Activated T-cell treated with anti-CD3 and anti-CD28 coated beads, Interleukin-2, amount 50 U/mL, for 24 hours (primary cell): ENCODE measurements around the gene SCTR.

Source experiments
- DNase-seq: peaks from one replicate; pipeline ENCODE4 v3.0.0-alpha.2; 2020
- H3K27ac Mint-ChIP-seq: 2 replicates; pipeline ENCODE4 v1.8.0; 2020; ENCODE audit warnings: mild to moderate bottlenecking, mixed read lengths
- H3K27me3 Mint-ChIP-seq: 2 replicates; pipeline ENCODE4 v1.8.0; 2020; ENCODE audit warnings: mixed read lengths
- H3K36me3 Mint-ChIP-seq: 2 replicates; pipeline ENCODE4 v1.8.0; 2020; ENCODE audit warnings: low read depth, mixed read lengths
- H3K4me1 Mint-ChIP-seq: 2 replicates; pipeline ENCODE4 v1.8.0; 2020; ENCODE audit warnings: low read depth, mixed read lengths
- H3K4me3 Mint-ChIP-seq: 2 replicates; pipeline ENCODE4 v1.8.0; 2020; ENCODE audit warnings: mild to moderate bottlenecking, moderate library complexity, mixed read lengths
- H3K9me3 Mint-ChIP-seq: 2 replicates; pipeline ENCODE4 v1.8.0; 2020; ENCODE audit warnings: mixed read lengths

Gene SCTR

GRCh38 chr2:119440501-119440870 lies 83.8 kb downstream of the SCTR start:
- Mint-ChIP-seq H3K27ac (no peak overlapping the region), H3K9me3 (no peaks in the 10 kb centered on the region), H3K4me3 (no peak overlapping the region), H3K27me3 (peaks cover 3% of the 10 kb centered on the region), H3K4me1 (no peaks in the 10 kb centered on the region), H3K36me3 (no peaks in the 10 kb centered on the region)
- no peak for DNase-seq

GRCh38 chr2:119439574-119440500 lies 84.4 kb downstream of the SCTR start:
- H3K4me1 Mint-ChIP-seq = no peaks in the 10 kb centered on the region
- no peak for DNase-seq
- H3K27me3 Mint-ChIP-seq = peaks cover 5% of the 10 kb centered on the region
- H3K4me3 Mint-ChIP-seq = no peak overlapping the region
- no peaks in the 10 kb centered on the region for H3K36me3 Mint-ChIP-seq
- H3K27ac Mint-ChIP-seq = no peak overlapping the region
- H3K9me3 Mint-ChIP-seq = no peaks in the 10 kb centered on the region

DNA sequence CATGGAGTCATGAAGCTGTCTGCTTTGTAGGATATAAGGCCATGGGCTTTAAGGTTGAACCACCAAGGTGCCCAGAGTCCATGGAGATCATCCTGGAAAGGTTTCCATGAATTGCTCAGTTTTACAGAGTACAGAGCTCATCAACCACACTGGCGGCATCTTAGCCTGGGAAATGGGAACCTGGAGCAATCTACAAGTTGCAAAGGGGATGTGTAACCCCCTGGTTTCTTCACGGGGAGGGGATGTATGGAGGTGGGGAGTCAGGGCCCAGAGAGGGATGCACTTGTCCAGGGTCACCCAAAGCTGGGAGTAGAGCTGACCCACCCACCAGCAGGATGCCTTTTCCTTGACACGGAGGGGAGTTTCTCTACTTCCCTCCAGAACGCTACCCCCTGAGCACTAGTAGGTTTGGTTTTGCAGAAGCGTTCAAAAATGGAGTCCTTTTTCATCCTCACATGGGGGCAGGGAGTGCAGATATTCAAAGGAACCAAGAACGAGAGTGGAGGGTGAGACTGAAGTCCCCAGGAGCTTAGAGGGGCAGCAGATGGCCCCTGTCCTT lies 85.5 kb downstream of the SCTR start:
- H3K4me1 Mint-ChIP-seq = no peaks in the 10 kb centered on the region
- H3K27ac Mint-ChIP-seq = no peak overlapping the region
- H3K36me3 Mint-ChIP-seq = no peaks in the 10 kb centered on the region
- DNase-seq = no peak
- no peak overlapping the region for H3K4me3 Mint-ChIP-seq
- H3K9me3 Mint-ChIP-seq = no peaks in the 10 kb centered on the region
- H3K27me3 Mint-ChIP-seq = peaks cover 11% of the 10 kb centered on the region

DNA sequence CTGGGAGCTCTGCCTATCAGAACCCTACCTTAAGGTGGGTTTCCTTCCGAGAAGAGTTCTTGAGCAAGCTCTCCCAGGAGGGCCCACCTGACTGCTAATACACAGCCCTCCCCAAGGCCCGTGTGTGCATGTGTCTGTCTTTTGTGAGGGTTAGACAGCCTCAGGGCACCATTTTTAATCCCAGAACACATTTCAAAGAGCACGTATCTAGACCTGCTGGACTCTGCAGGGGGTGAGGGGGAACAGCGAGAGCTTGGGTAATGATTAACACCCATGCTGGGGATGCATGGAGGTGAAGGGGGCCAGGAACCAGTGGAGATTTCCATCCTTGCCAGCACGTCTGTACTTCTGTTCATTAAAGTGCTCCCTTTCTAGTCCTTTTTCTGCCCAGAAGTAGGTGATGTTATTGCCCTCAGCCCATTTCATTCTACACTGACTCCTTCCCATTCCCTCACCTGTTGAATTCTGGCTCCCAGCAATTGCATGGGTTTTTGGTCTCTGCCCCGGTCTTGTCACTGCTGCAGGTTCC lies 86.1 kb downstream of the SCTR start:
- Mint-ChIP-seq H3K4me3 (no peak overlapping the region), H3K4me1 (no peaks in the 10 kb centered on the region), H3K9me3 (no peaks in the 10 kb centered on the region), H3K36me3 (no peaks in the 10 kb centered on the region), H3K27ac (no peak overlapping the region), H3K27me3 (peaks cover 15% of the 10 kb centered on the region)
- no peak for DNase-seq

GRCh38 chr2:119436993-119437772 lies 87.1 kb downstream of the SCTR start:
- Mint-ChIP-seq H3K36me3 (no peaks in the 10 kb centered on the region), H3K4me1 (peaks cover 5% of the 10 kb centered on the region), H3K9me3 (no peaks in the 10 kb centered on the region), H3K27ac (no peak overlapping the region), H3K27me3 (peaks cover 25% of the 10 kb centered on the region), H3K4me3 (no peak overlapping the region)
- no peak for DNase-seq

GRCh38 chr2:119435953-119436297 lies 88.4 kb downstream of the SCTR start:
- Mint-ChIP-seq H3K27ac (no peak overlapping the region), H3K4me3 (no peak overlapping the region), H3K36me3 (no peaks in the 10 kb centered on the region), H3K27me3 (peaks cover 32% of the 10 kb centered on the region), H3K9me3 (no peaks in the 10 kb centered on the region), H3K4me1 (peaks cover 9% of the 10 kb centered on the region)
- no peak for DNase-seq

GRCh38 chr2:119435081-119435952 lies 89.0 kb downstream of the SCTR start:
- Mint-ChIP-seq H3K4me1 (peaks cover 9% of the 10 kb centered on the region), H3K27me3 (peaks cover 38% of the 10 kb centered on the region), H3K9me3 (no peaks in the 10 kb centered on the region), H3K27ac (no peak overlapping the region), H3K4me3 (no peak overlapping the region), H3K36me3 (no peaks in the 10 kb centered on the region)
- DNase-seq = no peak

GRCh38 chr2:119434664-119435063 lies 89.6 kb downstream of the SCTR start:
- no peak for DNase-seq
- Mint-ChIP-seq H3K36me3 (no peaks in the 10 kb centered on the region), H3K27me3 (peaks cover 43% of the 10 kb centered on the region)

GRCh38 chr2:119433636-119434327 lies 90.5 kb downstream of the SCTR start:
- Mint-ChIP-seq H3K27me3 (peaks cover 51% of the 10 kb centered on the region), H3K27ac (no peak overlapping the region), H3K4me3 (no peak overlapping the region), H3K36me3 (no peaks in the 10 kb centered on the region), H3K9me3 (no peaks in the 10 kb centered on the region), H3K4me1 (peaks cover 9% of the 10 kb centered on the region)
- DNase-seq = no peak

More at GRCh38 chr2:119434664-119435063, 89.6 kb downstream of the SCTR start:
- no peak overlapping the region for H3K4me3 Mint-ChIP-seq
- H3K4me1 Mint-ChIP-seq = peaks cover 9% of the 10 kb centered on the region
- H3K27ac Mint-ChIP-seq = no peak overlapping the region
- H3K9me3 Mint-ChIP-seq = no peaks in the 10 kb centered on the region

DNA sequence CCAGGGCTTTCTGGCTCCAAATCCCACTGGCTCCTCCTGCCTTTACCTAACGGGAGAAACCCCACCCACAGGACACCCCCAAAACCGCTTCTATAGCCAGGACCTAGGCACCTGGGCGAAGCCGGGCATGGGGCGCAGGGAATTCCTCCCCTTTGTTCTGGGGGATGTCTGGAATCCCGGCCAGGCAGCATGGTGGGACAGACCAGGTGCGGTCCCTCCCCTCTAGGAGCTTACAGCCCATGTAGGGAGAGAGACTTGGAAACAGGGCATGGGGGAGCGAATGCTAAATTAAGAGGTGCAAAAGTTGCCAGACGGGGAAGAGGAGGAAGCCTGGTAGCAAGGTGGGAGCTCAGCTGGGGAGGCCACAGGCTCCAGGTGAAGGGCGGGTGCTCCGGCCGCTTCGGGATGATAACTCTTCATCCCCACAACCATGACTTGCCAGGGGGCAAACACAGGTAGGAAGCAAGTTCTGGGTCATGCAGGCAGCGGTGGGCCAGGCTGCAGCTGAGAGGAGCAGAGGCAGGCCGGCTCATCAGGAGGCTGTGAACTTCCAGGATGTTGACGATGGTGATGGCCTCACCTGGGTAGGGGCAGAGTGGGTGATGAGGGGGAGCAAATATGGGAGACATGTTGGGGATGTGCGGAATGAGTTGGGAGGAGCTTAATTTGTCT lies 91.3 kb downstream of the SCTR start:
- no peak overlapping the region for H3K27ac Mint-ChIP-seq
- no peaks in the 10 kb centered on the region for H3K36me3 Mint-ChIP-seq
- peaks cover 58% of the 10 kb centered on the region for H3K27me3 Mint-ChIP-seq
- no peak for DNase-seq
- peaks cover 9% of the 10 kb centered on the region for H3K4me1 Mint-ChIP-seq
- H3K4me3 Mint-ChIP-seq = no peak overlapping the region
- H3K9me3 Mint-ChIP-seq = no peaks in the 10 kb centered on the region

- Mint-ChIP-seq H3K9me3 (no peaks in the 10 kb centered on the region), H3K27me3 (peaks cover 66% of the 10 kb centered on the region), H3K4me3 (peak overlapping the region; percentile 52), H3K36me3 (no peaks in the 10 kb centered on the region), H3K27ac (no peak overlapping the region), H3K4me1 (peaks cover 9% of the 10 kb centered on the region)
- DNase-seq = no peak
Observed at GRCh38 chr2:119431976-119432850, 92.1 kb downstream of the SCTR start.

DNA sequence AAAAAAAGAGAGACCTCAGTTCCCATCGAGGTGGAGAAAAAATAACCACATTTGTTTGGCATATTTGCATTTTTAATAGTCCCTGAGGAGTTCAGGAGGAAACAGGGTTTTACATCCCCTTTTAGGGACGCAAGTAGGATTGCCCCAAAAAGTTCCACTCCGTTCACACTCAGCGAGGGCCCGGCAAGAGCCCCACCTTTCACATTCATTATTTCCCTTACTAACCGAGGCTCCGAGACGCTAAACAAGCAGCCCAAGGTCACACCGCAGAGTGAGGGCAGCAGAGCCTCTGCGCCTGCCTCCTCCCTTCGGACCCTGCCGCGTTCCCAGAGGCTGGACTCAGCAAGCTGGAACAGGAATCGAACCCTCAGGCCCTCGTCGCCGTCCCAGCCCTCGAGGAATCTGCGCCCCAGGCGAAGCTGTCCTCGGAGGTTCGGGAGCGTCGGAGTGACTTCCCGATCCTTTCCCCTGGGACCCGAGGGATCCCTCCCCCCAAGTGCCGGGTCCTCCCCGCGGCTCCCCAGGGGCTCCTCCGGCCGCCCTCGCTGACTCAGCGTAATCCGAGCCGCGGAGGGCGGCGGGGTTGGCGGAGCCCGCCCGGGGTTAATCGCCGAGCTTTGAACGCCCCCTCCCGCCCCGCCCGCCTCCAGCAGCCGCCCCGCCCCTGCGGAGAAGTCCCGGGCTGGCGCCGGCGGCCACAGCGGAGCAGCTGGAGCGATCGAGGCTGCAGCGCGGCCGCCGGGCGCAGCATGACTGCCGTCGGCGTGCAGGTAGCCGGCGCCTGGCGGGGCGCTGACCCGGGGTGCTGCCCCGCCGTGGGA lies 92.9 kb downstream of the SCTR start, which contains the start of gene TMEM37:
Gene TMEM37, plus strand, starts transcription at position 700 of the 821 bp plus-strand sequence. Its CDS starts 50 bp downstream, at position 750.
- Mint-ChIP-seq H3K36me3 (no peaks in the 10 kb centered on the region), H3K4me1 (peaks cover 9% of the 10 kb centered on the region), H3K27ac (no peak within 1 kb of the TSS), H3K4me3 (peak within 1 kb of the TSS; percentile 52), H3K9me3 (no peaks in the 10 kb centered on the region), H3K27me3 (peaks cover 73% of the 10 kb centered on the region)
- DNase-seq = no peak
